22Rv1 (cell line): ENCODE measurements around the gene TEAD3.

Source experiments
- H3K27ac ChIP-seq: fragments of 450-650 bp; 2 replicates; pipeline ENCODE4 v1.5.1; 2017
- ZFX ChIP-seq: fragments of 450-650 bp; IDR thresholded peaks from 2 replicates; pipeline ENCODE4 v1.6.1; 2017; ENCODE audit warnings: antibody characterized with exemption, borderline replicate concordance
- TF ChIP-seq, protein P1 (sequence below): fragments of 450-650 bp; IDR thresholded peaks from 2 replicates; pipeline ENCODE4 v1.5.1; 2017; ENCODE audit warnings: mild to moderate bottlenecking

Gene TEAD3

DNA sequence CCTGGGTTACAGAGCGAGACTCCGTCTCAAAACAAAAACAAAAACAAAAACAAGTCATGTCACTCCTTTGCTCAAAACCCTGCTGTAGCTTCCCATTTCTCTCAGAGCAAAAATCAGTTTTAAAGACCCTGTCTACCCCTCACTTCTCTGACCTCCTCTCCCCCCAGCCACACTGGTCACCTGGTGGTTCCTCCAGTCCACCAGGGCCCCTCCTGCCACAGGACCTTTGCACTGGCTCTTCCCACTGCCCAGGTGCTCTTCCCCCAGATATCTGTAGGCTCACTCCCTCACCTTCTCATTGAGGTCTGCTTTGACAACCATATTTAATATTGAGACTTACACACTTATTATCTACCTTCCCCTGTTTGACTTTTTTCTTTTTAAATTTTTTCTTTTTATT, 4.9 kb upstream of the TEAD3 start:
- H3K27ac ChIP-seq, result no peak overlapping the region
- TF ChIP-seq ZFX, result no peak
- TF ChIP-seq, protein P1, sequence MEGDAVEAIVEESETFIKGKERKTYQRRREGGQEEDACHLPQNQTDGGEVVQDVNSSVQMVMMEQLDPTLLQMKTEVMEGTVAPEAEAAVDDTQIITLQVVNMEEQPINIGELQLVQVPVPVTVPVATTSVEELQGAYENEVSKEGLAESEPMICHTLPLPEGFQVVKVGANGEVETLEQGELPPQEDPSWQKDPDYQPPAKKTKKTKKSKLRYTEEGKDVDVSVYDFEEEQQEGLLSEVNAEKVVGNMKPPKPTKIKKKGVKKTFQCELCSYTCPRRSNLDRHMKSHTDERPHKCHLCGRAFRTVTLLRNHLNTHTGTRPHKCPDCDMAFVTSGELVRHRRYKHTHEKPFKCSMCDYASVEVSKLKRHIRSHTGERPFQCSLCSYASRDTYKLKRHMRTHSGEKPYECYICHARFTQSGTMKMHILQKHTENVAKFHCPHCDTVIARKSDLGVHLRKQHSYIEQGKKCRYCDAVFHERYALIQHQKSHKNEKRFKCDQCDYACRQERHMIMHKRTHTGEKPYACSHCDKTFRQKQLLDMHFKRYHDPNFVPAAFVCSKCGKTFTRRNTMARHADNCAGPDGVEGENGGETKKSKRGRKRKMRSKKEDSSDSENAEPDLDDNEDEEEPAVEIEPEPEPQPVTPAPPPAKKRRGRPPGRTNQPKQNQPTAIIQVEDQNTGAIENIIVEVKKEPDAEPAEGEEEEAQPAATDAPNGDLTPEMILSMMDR, result no peak

DNA sequence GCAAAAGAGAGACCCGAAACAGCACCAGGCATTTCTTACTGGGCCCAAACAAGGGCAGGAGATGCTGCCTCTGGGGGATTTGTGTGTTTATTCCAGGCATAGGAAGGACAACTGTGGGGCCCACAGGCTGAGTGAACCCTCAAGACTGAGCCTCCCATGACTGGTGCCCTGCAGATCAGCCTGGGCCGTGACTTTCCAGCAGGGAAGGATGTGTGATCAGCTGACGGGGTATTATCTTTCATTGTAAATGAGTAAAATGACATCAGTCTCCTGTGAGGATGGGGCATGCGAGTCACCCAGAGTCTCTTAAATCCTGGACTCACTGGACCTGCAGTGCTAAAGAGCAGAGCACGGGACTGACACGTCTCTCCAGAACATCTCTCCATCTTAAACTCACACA, 3.9 kb upstream of the TEAD3 start:
- no peak for TF ChIP-seq ZFX
- TF ChIP-seq, protein P1, result no peak
- H3K27ac ChIP-seq, result no peak overlapping the region

DNA sequence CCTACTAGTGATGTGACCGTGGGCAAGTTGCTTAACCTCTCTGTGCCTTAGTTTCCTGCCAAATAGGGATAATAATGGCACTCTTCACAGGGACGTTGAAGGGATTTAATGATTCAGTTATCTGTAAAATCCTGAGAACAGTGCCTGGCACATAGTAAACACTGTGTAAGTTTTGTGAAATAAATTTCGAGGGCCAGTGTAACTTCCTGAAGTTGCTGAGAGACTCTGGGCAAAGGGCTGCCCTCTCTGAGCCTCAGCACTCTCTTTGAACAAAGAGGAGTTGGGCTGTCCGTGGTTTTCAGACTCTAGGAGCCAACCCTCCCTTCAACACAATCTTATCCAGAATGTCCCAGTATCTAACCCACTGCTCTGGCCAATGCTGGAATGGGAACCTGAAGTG, 2.5 kb upstream of the TEAD3 start:
- TF ChIP-seq, protein P1, result no peak
- H3K27ac ChIP-seq, result no peak overlapping the region

DNA sequence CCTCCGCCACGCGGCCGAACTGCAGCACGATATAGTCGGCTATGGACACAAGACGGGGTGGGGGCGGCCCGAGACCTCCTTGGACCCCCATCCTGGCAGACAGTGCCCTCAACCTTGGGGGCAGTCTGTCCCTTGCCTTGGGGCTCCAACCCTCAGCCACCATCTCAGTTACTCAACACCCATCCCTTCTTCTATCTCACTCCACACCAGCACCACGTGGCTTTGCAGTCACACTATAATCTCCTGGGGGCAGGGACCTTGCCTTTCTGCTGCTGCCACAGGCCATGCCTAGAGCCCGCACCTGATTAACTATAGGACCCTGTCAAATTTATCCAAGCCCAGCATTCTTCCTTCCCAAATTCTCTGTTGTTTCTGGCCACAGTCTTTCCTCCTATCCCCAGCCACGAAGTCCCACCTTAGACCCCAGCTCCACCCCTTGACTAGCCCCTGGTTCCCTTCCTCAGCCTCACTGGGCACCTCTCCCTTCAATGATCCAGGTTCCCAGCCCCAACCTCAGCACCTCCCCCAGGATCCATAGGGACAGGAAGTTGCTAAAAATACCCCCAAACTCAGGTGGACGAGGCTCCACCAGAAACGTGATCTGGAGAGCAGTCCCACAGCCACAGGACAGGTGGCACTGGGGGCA, 1.7 kb upstream of the TEAD3 start:
- TF ChIP-seq, protein P1, result no peak
- TF ChIP-seq ZFX, result no peak
- H3K27ac ChIP-seq, result no peak overlapping the region

DNA sequence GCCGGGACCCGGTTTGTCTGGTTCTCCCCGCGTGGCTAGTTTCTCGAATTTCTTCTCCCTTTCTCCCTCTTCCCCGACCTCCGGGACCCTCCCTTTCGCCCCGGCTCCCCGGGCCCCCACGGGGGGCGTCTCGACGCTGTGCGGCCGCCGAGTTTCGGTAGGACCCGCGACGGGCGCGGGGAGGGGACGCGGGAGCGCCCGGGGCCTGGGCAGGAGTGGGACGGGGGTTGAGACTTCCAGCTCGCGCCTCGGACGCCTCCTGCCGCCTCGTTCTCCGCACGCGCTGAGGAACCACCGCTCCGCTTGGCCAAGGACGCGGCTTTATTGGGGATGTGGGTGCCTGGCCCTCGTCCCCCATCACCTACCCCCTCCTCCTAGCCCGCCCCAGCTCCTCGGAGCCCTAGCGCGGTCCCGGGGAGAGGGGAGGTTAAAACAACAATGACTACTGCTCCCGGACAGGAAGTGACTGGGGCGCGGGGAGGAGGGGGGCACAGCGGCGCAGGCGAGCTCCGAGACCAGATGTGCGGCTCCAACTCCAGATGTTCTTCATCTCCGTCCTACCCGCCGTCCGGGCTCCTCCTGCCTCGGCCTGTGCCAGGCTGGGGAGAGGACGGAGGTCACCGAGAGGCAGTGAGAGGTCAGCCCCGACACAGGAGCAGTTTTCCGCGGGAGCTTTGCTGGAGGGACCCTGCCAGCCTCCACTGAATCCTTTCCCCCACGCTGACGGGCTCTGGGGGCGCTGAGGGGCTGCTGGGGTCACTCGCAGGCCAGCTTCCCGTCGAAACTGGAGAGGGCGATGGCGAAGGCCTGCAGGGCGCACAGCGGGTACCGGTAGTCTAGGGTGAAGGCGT, 917 bp upstream of the TEAD3 start:
- H3K27ac ChIP-seq, result peak overlapping the region; percentile 60
- TF ChIP-seq ZFX, result no peak
- TF ChIP-seq, protein P1, result no peak

DNA sequence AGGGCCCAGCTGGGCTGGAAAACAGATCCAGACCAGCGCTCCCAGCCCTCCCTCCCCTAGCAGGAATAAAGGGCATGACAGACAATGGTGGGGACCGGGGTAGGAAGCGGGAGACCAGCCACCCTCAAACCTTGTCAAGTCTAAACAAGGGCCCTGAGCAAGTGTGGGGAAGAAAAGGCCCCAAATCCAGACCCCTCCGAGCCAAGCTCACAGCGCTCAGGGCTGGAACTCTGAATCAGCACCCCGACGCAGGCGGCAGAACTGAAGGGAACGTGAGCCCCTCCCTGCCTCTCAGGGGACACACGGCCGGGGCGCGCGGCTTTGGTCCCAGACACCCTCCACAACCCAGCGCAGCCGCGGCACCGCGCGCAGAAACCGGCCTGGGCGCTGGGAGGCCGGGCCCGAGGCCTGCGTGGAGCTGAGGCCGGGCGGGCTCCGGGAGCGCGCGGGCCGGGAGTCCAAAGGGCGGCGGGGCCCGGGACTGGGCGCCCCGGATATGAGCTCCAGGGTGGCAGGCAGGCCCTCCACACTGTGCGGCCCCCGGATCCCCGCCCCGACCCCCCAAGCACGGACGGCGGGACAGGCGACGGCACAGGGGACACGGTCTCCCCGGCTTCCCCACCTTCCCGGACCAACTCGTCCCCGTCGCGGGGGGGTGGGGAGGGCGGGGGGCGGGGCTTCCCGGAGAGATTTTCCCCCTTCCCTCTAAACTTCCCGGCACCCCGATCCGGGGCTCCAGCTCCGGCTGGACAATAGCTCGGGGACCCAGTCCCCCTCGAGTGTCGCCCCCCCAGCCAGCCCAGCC, 641 bp downstream of the TEAD3 start:
- TF ChIP-seq, protein P1, result no peak
- TF ChIP-seq ZFX, result no peak
- H3K27ac ChIP-seq, result peak overlapping the region; percentile 60; the same call in 1 of the 2 replicates
